Endodermal cell (in vitro differentiated cells): ENCODE measurements around the gene RGS11. TPM values are rescaled to one million over a fixed set of nuclear protein-coding genes. Genes with fewer than 3 reads are reported as not detected.

Source experiments
- DNase-seq: peaks from one replicate; pipeline ENCODE4 v3.0.0-alpha.2; 2017
- H3K27ac ChIP-seq: 2 replicates; pipeline ENCODE4 v1.5.1; 2013; ENCODE audit warnings: mild to moderate bottlenecking, low read depth, low read length, moderate library complexity
- H3K27me3 ChIP-seq: 2 replicates; pipeline ENCODE4 v1.6.1; 2013; ENCODE audit warnings: mild to moderate bottlenecking, low read length, moderate library complexity; ENCODE audit not compliant: insufficient read depth, control insufficient read depth, poor library complexity, severe bottlenecking
- H3K36me3 ChIP-seq: 2 replicates; pipeline ENCODE4 v1.7.0; 2013; ENCODE audit warnings: mild to moderate bottlenecking, low read length, moderate library complexity; ENCODE audit not compliant: control insufficient read depth, insufficient read depth
- H3K4me1 ChIP-seq: one replicate; pipeline ENCODE4 v1.7.0; 2013; ENCODE audit warnings: low read length; ENCODE audit not compliant: control insufficient read depth, insufficient read depth
- H3K4me3 ChIP-seq: 2 replicates; pipeline ENCODE4 v1.5.1; 2013; ENCODE audit warnings: mild to moderate bottlenecking, low read length, moderate library complexity
- H3K9ac ChIP-seq: 2 replicates; pipeline ENCODE4 v1.6.1; 2013; ENCODE audit warnings: mild to moderate bottlenecking, low read length, moderate library complexity; ENCODE audit not compliant: poor library complexity, severe bottlenecking; ENCODE audit errors: extremely low read depth
- H3K9me3 ChIP-seq: 2 replicates; pipeline ENCODE4 v1.6.1; 2013; ENCODE audit warnings: mild to moderate bottlenecking, low read length, moderate library complexity; ENCODE audit not compliant: control insufficient read depth
- H3K27ac Mint-ChIP-seq: 2 replicates; pipeline ENCODE4 v1.8.0; 2020; ENCODE audit warnings: mixed read lengths
- H3K27me3 Mint-ChIP-seq: 2 replicates; pipeline ENCODE4 v1.8.0; 2021; ENCODE audit warnings: mild to moderate bottlenecking, mixed read lengths; ENCODE audit not compliant: insufficient read depth
- H3K36me3 Mint-ChIP-seq: 2 replicates; pipeline ENCODE4 v1.8.0; 2020; ENCODE audit warnings: low read depth, mixed read lengths
- H3K4me1 Mint-ChIP-seq: 2 replicates; pipeline ENCODE4 v1.8.0; 2020; ENCODE audit warnings: mixed read lengths
- H3K4me3 Mint-ChIP-seq: 2 replicates; pipeline ENCODE4 v1.8.0; 2020; ENCODE audit warnings: mild to moderate bottlenecking, moderate library complexity, mixed read lengths
- H3K9me3 Mint-ChIP-seq: 2 replicates; pipeline ENCODE4 v1.8.0; 2020; ENCODE audit warnings: mild to moderate bottlenecking, mixed read lengths
- CTCF ChIP-seq: fragments of 200-600 bp; sonication (generic); conservative IDR thresholded peaks from 2 replicates; pipeline ENCODE4 v1.5.0; 2021; ENCODE audit warnings: antibody characterized with exemption, mild to moderate bottlenecking
- WGBS, 2 experiments: methylation state at CpG; one replicate each; pipeline versions ENCODE4 v1.1.5 to v1.1.7; 2013; ENCODE audit warnings: missing lambda C conversion rate in 2 of 2, mixed read lengths in 1 of 2; ENCODE audit not compliant: insufficient coverage in 1 of 2, insufficient read length in 1 of 2; 5-methylcytosine and 5-hydroxymethylcytosine counted together
- total RNA-seq, 2 donors: library from RNA; stranded (reverse); fragmentation: NEBNext Ultra II Directional in 1 of 2; extraction: Animal tissue kit (Norgen Biotek cat#: 25700) in 1 of 2; gene quantifications; 2 replicates in 1 of 2; 3 replicates in 1 of 2; pipeline ENCODE4 v1.2.1, GENCODE V29; 2021

The RGS11 gene
- total RNA-seq, 2 donors from 2014 or later = 2.0 to 7.8 TPM

GRCh38 chr16:305916-306626 is 30.3 kb upstream of the RGS11 start:
- H3K27me3 Mint-ChIP-seq = no peaks in the 10 kb centered on the region
- no peak overlapping the region for H3K9ac ChIP-seq
- H3K27ac Mint-ChIP-seq = peak overlapping the region; percentile 10
- no peaks in the 10 kb centered on the region for H3K27me3 ChIP-seq
- no peaks in the 10 kb centered on the region for H3K4me1 Mint-ChIP-seq
- no peak for TF ChIP-seq CTCF
- H3K27ac ChIP-seq = no peak overlapping the region
- no peaks in the 10 kb centered on the region for H3K9me3 ChIP-seq
- no peak for DNase-seq
- WGBS, 2 experiments = 95 to 98% methylated on average over 17 to 19 of the region's 19 CpGs
- no peak overlapping the region for H3K4me3 Mint-ChIP-seq
- H3K36me3 Mint-ChIP-seq = peaks cover 40% of the 10 kb centered on the region
- H3K9me3 Mint-ChIP-seq = no peaks in the 10 kb centered on the region
- no peak overlapping the region for H3K4me3 ChIP-seq
- peaks cover 38% of the 10 kb centered on the region for H3K36me3 ChIP-seq
- no peaks in the 10 kb centered on the region for H3K4me1 ChIP-seq

GRCh38 chr16:303760-304505 is 28.2 kb upstream of the RGS11 start:
- TF ChIP-seq CTCF = peak; percentile 58

GRCh38 chr16:301950-302349 is 26.2 kb upstream of the RGS11 start:
- Histone ChIP-seq H3K27me3 (no peaks in the 10 kb centered on the region), H3K9me3 (no peaks in the 10 kb centered on the region), H3K4me1 (no peaks in the 10 kb centered on the region), H3K36me3 (peaks cover 39% of the 10 kb centered on the region), H3K27ac (no peak overlapping the region), H3K9ac (no peak overlapping the region), H3K4me3 (no peak overlapping the region)
- peaks cover 49% of the 10 kb centered on the region for H3K36me3 Mint-ChIP-seq
- 92 to 95% methylated on average over 13 of the region's 13 CpGs for WGBS, 2 experiments
- no peak for DNase-seq
- no peak overlapping the region for H3K27ac Mint-ChIP-seq
- no peak overlapping the region for H3K4me3 Mint-ChIP-seq
- no peak for TF ChIP-seq CTCF
- no peaks in the 10 kb centered on the region for H3K9me3 Mint-ChIP-seq
- no peaks in the 10 kb centered on the region for H3K4me1 Mint-ChIP-seq
- no peaks in the 10 kb centered on the region for H3K27me3 Mint-ChIP-seq

More at GRCh38 chr16:303760-304505, 28.2 kb upstream of the RGS11 start:
- no peak overlapping the region for H3K27ac ChIP-seq
- no peaks in the 10 kb centered on the region for H3K4me1 ChIP-seq
- Mint-ChIP-seq H3K9me3 (no peaks in the 10 kb centered on the region), H3K4me3 (no peak overlapping the region), H3K27me3 (no peaks in the 10 kb centered on the region), H3K4me1 (no peaks in the 10 kb centered on the region), H3K27ac (no peak overlapping the region), H3K36me3 (peaks cover 44% of the 10 kb centered on the region)
- WGBS, 2 experiments = 96% methylated on average over 35 to 43 of the region's 43 CpGs
- H3K9me3 ChIP-seq = no peaks in the 10 kb centered on the region
- no peaks in the 10 kb centered on the region for H3K27me3 ChIP-seq
- peaks cover 33% of the 10 kb centered on the region for H3K36me3 ChIP-seq
- H3K9ac ChIP-seq = no peak overlapping the region
- H3K4me3 ChIP-seq = no peak overlapping the region
- DNase-seq = peak; percentile 61
